ENCODE data around the gene HTT. TPM values are rescaled to one million over a fixed set of nuclear protein-coding genes. Genes with fewer than 3 reads are reported as not detected.
A peak's percentile ranks its signal among the peaks of the same experiment; 100 is the strongest.

The HTT gene
- total and polyA plus RNA-seq, 4 experiments from 2014 or later, result 0.57 to 67.7 (median 33.5) TPM

GRCh38 chr4:3212391-3213105 is 138.1 kb downstream of the HTT start:
- H3K9me3 ChIP-seq (ENCODE audit: control insufficient read depth in 1 of 2, low read length in 2 of 2), result no peaks in the 10 kb centered on the region
- H3K27me3 ChIP-seq (ENCODE audit: insufficient read depth, low read length), result no peaks in the 10 kb centered on the region
- H3K4me1 Mint-ChIP-seq, result no peaks in the 10 kb centered on the region
- H3K27me3 Mint-ChIP-seq, result no peaks in the 10 kb centered on the region
- no peak overlapping the region for H3K27ac ChIP-seq (ENCODE audit: low read depth, low read length)
- H3K9me3 Mint-ChIP-seq, result no peaks in the 10 kb centered on the region
- ChIA-PET CTCF (ENCODE audit: partially characterized antibody) (interaction anchor here (1.0 kb wide), 1 partner anchor 11 kb away, joined by 3 read pairs; no protein-coding TSS in a partner anchor), POLR2A (ENCODE audit: partially characterized antibody) (no interaction called here)
- H3K4me1 ChIP-seq (ENCODE audit: insufficient read depth, low read length), result no peaks in the 10 kb centered on the region
- H3K27ac Mint-ChIP-seq, result no peak overlapping the region
- H3K4me3 ChIP-seq (ENCODE audit: low read length in 2 of 2), result no peak overlapping the region
- intact Hi-C loops (cut with micrococcal nuclease), result no loop called here
- no peak for DNase-seq
- H3K4me3 Mint-ChIP-seq, result no peak overlapping the region
- H3K36me3 ChIP-seq (ENCODE audit: insufficient read depth, low read length), result peaks cover 64% of the 10 kb centered on the region
- peaks cover 59 to 81% of the 10 kb centered on the region in 2 donors for H3K36me3 Mint-ChIP-seq

DNA sequence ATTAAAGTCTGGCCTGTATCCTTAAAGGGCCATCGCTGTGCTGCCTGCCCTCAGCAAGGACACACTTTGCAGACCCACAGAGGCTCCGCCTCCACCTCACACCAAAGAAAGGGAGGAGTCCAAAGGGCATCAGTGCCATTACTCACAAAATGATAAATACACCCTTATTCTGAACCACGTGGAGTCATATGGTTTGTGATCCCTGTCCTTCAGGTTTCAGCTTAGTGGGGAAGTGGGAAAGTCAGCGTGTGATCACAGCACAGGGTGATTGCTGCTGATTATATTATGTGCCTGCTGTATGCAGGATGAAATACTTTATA is 138.6 kb downstream of the HTT start:
- Mint-ChIP-seq H3K36me3 (peaks cover 60 to 82% of the 10 kb centered on the region in 2 donors), H3K4me3 (no peak overlapping the region), H3K27ac (no peak overlapping the region), H3K4me1 (no peaks in the 10 kb centered on the region), H3K27me3 (no peaks in the 10 kb centered on the region), H3K9me3 (no peaks in the 10 kb centered on the region)
- H3K27me3 ChIP-seq (ENCODE audit: insufficient read depth, low read length), result no peaks in the 10 kb centered on the region
- H3K4me3 ChIP-seq (ENCODE audit: low read length in 2 of 2), result no peak overlapping the region
- no peak for DNase-seq
- H3K4me1 ChIP-seq (ENCODE audit: insufficient read depth, low read length), result no peaks in the 10 kb centered on the region
- ChIA-PET POLR2A (ENCODE audit: partially characterized antibody) (no interaction called here), CTCF (ENCODE audit: partially characterized antibody) (no interaction called here)
- H3K27ac ChIP-seq (ENCODE audit: low read depth, low read length), result no peak overlapping the region
- intact Hi-C loops (cut with micrococcal nuclease), result no loop called here
- no peaks in the 10 kb centered on the region for H3K9me3 ChIP-seq (ENCODE audit: control insufficient read depth in 1 of 2, low read length in 2 of 2)
- peaks cover 67% of the 10 kb centered on the region for H3K36me3 ChIP-seq (ENCODE audit: insufficient read depth, low read length)

DNA sequence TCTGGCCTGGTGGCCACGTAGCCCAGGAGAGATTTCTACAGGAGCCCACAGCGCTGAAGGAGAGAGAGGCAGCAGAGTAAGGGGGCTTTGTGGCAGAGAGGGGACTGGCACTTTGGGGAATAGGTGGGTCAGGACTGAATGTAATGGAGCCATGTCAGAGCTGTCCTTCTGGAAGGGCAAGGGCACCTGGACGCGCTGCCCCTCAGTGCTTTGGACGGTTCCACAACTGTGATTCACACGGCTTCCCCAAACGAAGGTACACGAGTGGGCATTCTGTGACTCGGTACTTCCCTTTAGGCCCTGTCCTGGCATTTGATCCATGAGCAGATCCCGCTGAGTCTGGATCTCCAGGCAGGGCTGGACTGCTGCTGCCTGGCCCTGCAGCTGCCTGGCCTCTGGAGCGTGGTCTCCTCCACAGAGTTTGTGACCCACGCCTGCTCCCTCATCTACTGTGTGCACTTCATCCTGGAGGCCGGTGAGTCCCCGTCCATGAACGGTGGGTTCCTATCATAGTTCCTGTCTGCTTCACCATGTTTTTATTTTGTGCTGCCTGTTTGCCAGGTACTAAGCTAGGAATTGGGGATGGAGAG is 139.3 kb downstream of the HTT start:
- H3K27ac Mint-ChIP-seq, result no peak overlapping the region
- POLR2A ChIA-PET (ENCODE audit: partially characterized antibody), result interaction anchor here (1.4 kb wide), 1 partner anchor 11 kb away, joined by 7 read pairs; no protein-coding TSS in a partner anchor
- H3K36me3 Mint-ChIP-seq, result peaks cover 59 to 82% of the 10 kb centered on the region in 2 donors
- no peaks in the 10 kb centered on the region for H3K9me3 ChIP-seq (ENCODE audit: control insufficient read depth in 1 of 2, low read length in 2 of 2)
- no peak overlapping the region for H3K4me3 ChIP-seq (ENCODE audit: low read length in 2 of 2)
- no peak overlapping the region for H3K27ac ChIP-seq (ENCODE audit: low read depth, low read length)
- H3K4me1 ChIP-seq (ENCODE audit: insufficient read depth, low read length), result no peaks in the 10 kb centered on the region
- peaks cover 0 to 3% (median 0%) of the 10 kb centered on the region in 4 donors for H3K4me1 Mint-ChIP-seq
- H3K4me3 Mint-ChIP-seq, result no peak overlapping the region
- CTCF ChIA-PET (ENCODE audit: partially characterized antibody), result interaction anchor here (0.8 kb wide), 1 partner anchor 21 kb away, joined by 4 read pairs; no protein-coding TSS in a partner anchor
- intact Hi-C loops (cut with micrococcal nuclease), result no loop called here
- H3K9me3 Mint-ChIP-seq, result no peaks in the 10 kb centered on the region
- no peak for DNase-seq
- peaks cover 67% of the 10 kb centered on the region for H3K36me3 ChIP-seq (ENCODE audit: insufficient read depth, low read length)
- no peaks in the 10 kb centered on the region for H3K27me3 Mint-ChIP-seq
- H3K27me3 ChIP-seq (ENCODE audit: insufficient read depth, low read length), result no peaks in the 10 kb centered on the region

- Mint-ChIP-seq H3K36me3 (peaks cover 51 to 82% of the 10 kb centered on the region in 2 donors), H3K27me3 (no peaks in the 10 kb centered on the region), H3K9me3 (no peaks in the 10 kb centered on the region), H3K4me1 (peaks cover 0 to 7% (median 2%) of the 10 kb centered on the region in 4 donors), H3K4me3 (no peak overlapping the region), H3K27ac (no peak overlapping the region)
- H3K4me1 ChIP-seq (ENCODE audit: insufficient read depth, low read length), result no peaks in the 10 kb centered on the region
- no peak overlapping the region for H3K4me3 ChIP-seq (ENCODE audit: low read length in 2 of 2)
- no peaks in the 10 kb centered on the region for H3K27me3 ChIP-seq (ENCODE audit: insufficient read depth, low read length)
- ChIA-PET POLR2A (ENCODE audit: partially characterized antibody) (interaction anchor here (1.4 kb wide), 1 partner anchor 13 kb away, joined by 7 read pairs; no protein-coding TSS in a partner anchor), CTCF (ENCODE audit: partially characterized antibody) (no interaction called here)
- DNase-seq, result no peak
- H3K9me3 ChIP-seq (ENCODE audit: control insufficient read depth in 1 of 2, low read length in 2 of 2), result no peaks in the 10 kb centered on the region
- H3K36me3 ChIP-seq (ENCODE audit: insufficient read depth, low read length), result peaks cover 62% of the 10 kb centered on the region
- H3K27ac ChIP-seq (ENCODE audit: low read depth, low read length), result no peak overlapping the region
- intact Hi-C loops (cut with micrococcal nuclease), result no loop called here
These were observed 140.8 kb downstream of the HTT start for GRCh38 chr4:3215256-3215655.

GRCh38 chr4:3215733-3216132 is 141.3 kb downstream of the HTT start:
- no peak for DNase-seq
- H3K36me3 ChIP-seq (ENCODE audit: insufficient read depth, low read length), result peaks cover 59% of the 10 kb centered on the region
- H3K27me3 ChIP-seq (ENCODE audit: insufficient read depth, low read length), result no peaks in the 10 kb centered on the region
- Mint-ChIP-seq H3K27ac (no peak overlapping the region), H3K27me3 (no peaks in the 10 kb centered on the region), H3K4me1 (peaks cover 0 to 7% (median 2%) of the 10 kb centered on the region in 4 donors), H3K36me3 (peaks cover 55 to 80% of the 10 kb centered on the region in 2 donors), H3K4me3 (no peak overlapping the region), H3K9me3 (no peaks in the 10 kb centered on the region)
- intact Hi-C loops (cut with micrococcal nuclease), result no loop called here
- no peaks in the 10 kb centered on the region for H3K9me3 ChIP-seq (ENCODE audit: control insufficient read depth in 1 of 2, low read length in 2 of 2)
- CTCF ChIA-PET (ENCODE audit: partially characterized antibody), result no interaction called here
- no peak overlapping the region for H3K4me3 ChIP-seq (ENCODE audit: low read length in 2 of 2)
- no peak overlapping the region for H3K27ac ChIP-seq (ENCODE audit: low read depth, low read length)
- POLR2A ChIA-PET (ENCODE audit: partially characterized antibody), result no interaction called here
- no peaks in the 10 kb centered on the region for H3K4me1 ChIP-seq (ENCODE audit: insufficient read depth, low read length)

GRCh38 chr4:3217266-3217665 is 142.8 kb downstream of the HTT start:
- H3K9me3 ChIP-seq (ENCODE audit: control insufficient read depth in 1 of 2, low read length in 2 of 2), result no peaks in the 10 kb centered on the region
- CTCF ChIA-PET (ENCODE audit: partially characterized antibody), result no interaction called here

GRCh38 chr4:3217771-3218170 is 143.3 kb downstream of the HTT start:
- Histone ChIP-seq H3K27ac (ENCODE audit: low read depth, low read length) (no peak overlapping the region), H3K27me3 (ENCODE audit: insufficient read depth, low read length) (no peaks in the 10 kb centered on the region), H3K9me3 (ENCODE audit: control insufficient read depth in 1 of 2, low read length in 2 of 2) (no peaks in the 10 kb centered on the region), H3K4me1 (ENCODE audit: insufficient read depth, low read length) (no peaks in the 10 kb centered on the region), H3K4me3 (ENCODE audit: low read length in 2 of 2) (no peak overlapping the region), H3K36me3 (ENCODE audit: insufficient read depth, low read length) (peaks cover 65% of the 10 kb centered on the region)
- Mint-ChIP-seq H3K27me3 (no peaks in the 10 kb centered on the region), H3K36me3 (peaks cover 68 to 87% of the 10 kb centered on the region in 2 donors), H3K27ac (no peak overlapping the region), H3K4me3 (no peak overlapping the region), H3K4me1 (peaks cover 0 to 7% (median 4%) of the 10 kb centered on the region in 4 donors), H3K9me3 (no peaks in the 10 kb centered on the region)
- intact Hi-C loops (cut with micrococcal nuclease), result no loop called here
- ChIA-PET POLR2A (ENCODE audit: partially characterized antibody) (no interaction called here), CTCF (ENCODE audit: partially characterized antibody) (no interaction called here)
- DNase-seq, result no peak

More at GRCh38 chr4:3217266-3217665, 142.8 kb downstream of the HTT start:
- Histone ChIP-seq H3K4me3 (ENCODE audit: low read length in 2 of 2) (no peak overlapping the region), H3K27ac (ENCODE audit: low read depth, low read length) (no peak overlapping the region), H3K27me3 (ENCODE audit: insufficient read depth, low read length) (no peaks in the 10 kb centered on the region), H3K4me1 (ENCODE audit: insufficient read depth, low read length) (no peaks in the 10 kb centered on the region), H3K36me3 (ENCODE audit: insufficient read depth, low read length) (peaks cover 65% of the 10 kb centered on the region)
- Mint-ChIP-seq H3K27me3 (no peaks in the 10 kb centered on the region), H3K27ac (peak overlapping the region in 1 of 7 donors; percentile 42), H3K4me3 (no peak overlapping the region), H3K36me3 (peaks cover 68 to 87% of the 10 kb centered on the region in 2 donors), H3K9me3 (no peaks in the 10 kb centered on the region), H3K4me1 (peaks cover 0 to 7% (median 4%) of the 10 kb centered on the region in 4 donors)
- intact Hi-C loops (cut with micrococcal nuclease), result no loop called here
- DNase-seq, result no peak
- POLR2A ChIA-PET (ENCODE audit: partially characterized antibody), result no interaction called here

Data from CD4-positive, alpha-beta memory T cell (primary cell).